Measurements from ENCODE around the gene FGD5.

- TF ChIP-seq CTCF (IDR thresholded peaks at IDR 0.05; ENCODE audit: borderline replicate concordance, extremely low read depth, low read length, poor library complexity, severe bottlenecking) (no peak), EZH2 (IDR thresholded peaks at IDR 0.05; ENCODE audit: borderline replicate concordance, low read depth, low read length, severe bottlenecking) (no peak)
These were observed 31.1 kb upstream of the FGD5 start for GRCh38 chr3:14787630-14788029.

All from DND-41 (cell line).